OCI-LY7 (cell line): ENCODE results near the gene TPSB2. TPM values are rescaled to one million over a fixed set of nuclear protein-coding genes. Genes with fewer than 3 reads are reported as not detected.
"Not testable (repeated sequence)": the region's sequence is repeated elsewhere in the genome, so short reads cannot be mapped to it uniquely, and the experiment has no call there.

Source experiments
- BruUV-seq: library from RNA; stranded (reverse); fragments of 400-500 nt; replicated peaks from 2 replicates; lab custom pipeline; 2021; lab: Mats Ljungman, UMichigan
- CTCF ChIA-PET: fragments of 300-600 bp; sonication (Branson Sonifier 250); formaldehyde crosslinking; loops from one replicate; lab custom pipeline; 2022; ENCODE audit warnings: antibody characterized with exemption; ENCODE audit not compliant: unreplicated experiment; lab: Charles Lee
- POLR2A ChIA-PET: fragments of 300-600 bp; sonication (Branson Sonifier 250); formaldehyde crosslinking; loops from one replicate; lab custom pipeline; 2022; ENCODE audit warnings: antibody characterized with exemption; lab: Charles Lee
- DNase-seq: peaks from one replicate; pipeline ENCODE4 v3.0.0-alpha.2; 2015; ENCODE audit warnings: low spot score
- H2AFZ ChIP-seq: fragments of 200-600 bp; sonication (generic), shearing (Covaris generic); 2 replicates; pipeline ENCODE4 v1.6.1; 2014; ENCODE audit warnings: mild to moderate bottlenecking, antibody characterized with exemption, low read length, moderate library complexity
- H3K27ac ChIP-seq: fragments of 200-600 bp; sonication (generic); 2 replicates; pipeline ENCODE4 v1.5.1; 2014; ENCODE audit warnings: mixed run types, low read depth, mild to moderate bottlenecking, moderate library complexity, low read length, inconsistent platforms; ENCODE audit not compliant: poor library complexity, severe bottlenecking
- H3K36me3 ChIP-seq: fragments of 200-600 bp; sonication (generic); 2 replicates; pipeline ENCODE4 v1.6.1; 2014; ENCODE audit warnings: mild to moderate bottlenecking, antibody characterized with exemption, low read length, moderate library complexity, mixed read lengths; ENCODE audit not compliant: insufficient read depth
- H3K4me1 ChIP-seq: fragments of 200-600 bp; sonication (generic); 2 replicates; pipeline ENCODE4 v1.5.1; 2014; ENCODE audit warnings: mild to moderate bottlenecking, low read length; ENCODE audit not compliant: insufficient read depth, poor library complexity, severe bottlenecking
- H3K4me2 ChIP-seq: fragments of 200-600 bp; sonication (generic); 2 replicates; pipeline ENCODE4 v1.6.1; 2014; ENCODE audit warnings: mild to moderate bottlenecking, low read length
- H3K4me3 ChIP-seq: fragments of 200-600 bp; sonication (generic); 2 replicates; pipeline ENCODE4 v1.5.1; 2014; ENCODE audit warnings: mild to moderate bottlenecking, low read depth, low read length; ENCODE audit not compliant: poor library complexity, severe bottlenecking
- H3K79me2 ChIP-seq: fragments of 200-600 bp; sonication (generic); 2 replicates; pipeline ENCODE4 v1.6.1; 2016; ENCODE audit warnings: low read depth, mild to moderate bottlenecking, low read length, moderate library complexity, mixed read lengths; ENCODE audit not compliant: insufficient read depth
- H3K9me2 ChIP-seq: fragments of 200-600 bp; sonication (generic); 2 replicates; pipeline ENCODE4 v1.6.1; 2016; ENCODE audit warnings: mild to moderate bottlenecking, low read length, mixed read lengths; ENCODE audit not compliant: insufficient read depth
- H3K9me3 ChIP-seq: fragments of 200-600 bp; sonication (generic); 2 replicates; pipeline ENCODE4 v1.6.1; 2014; ENCODE audit warnings: mild to moderate bottlenecking, mixed run types, low read length, mixed read lengths
- H4K20me1 ChIP-seq: fragments of 200-600 bp; sonication (generic); 2 replicates; pipeline ENCODE4 v1.6.1; 2014; ENCODE audit warnings: mild to moderate bottlenecking, antibody characterized with exemption, low read length, moderate library complexity, mixed read lengths; ENCODE audit not compliant: insufficient read depth
- EZH2phosphoT487 ChIP-seq: fragments of 200-600 bp; sonication (generic); IDR thresholded peaks from 2 replicates; pipeline ENCODE4 v1.6.1; 2018; ENCODE audit warnings: low read depth, borderline replicate concordance, mild to moderate bottlenecking, mixed run types, antibody characterized with exemption, low read length, moderate library complexity, mixed read lengths
- intact Hi-C: fragments of 100-400 bp; cut with micrococcal nuclease; formaldehyde crosslinking; loops from one replicate; pipeline ENCODE4 v1.10.0; 2022; ENCODE audit not compliant: unreplicated experiment
- total RNA-seq, 2 experiments: library from RNA; depleted of rRNA in 1 of 2; stranded (reverse); fragments of >200 nt in 1 of 2; shearing (Covaris generic) in 1 of 2; gene quantifications; 2 replicates each; pipeline ENCODE4 v1.2.3, GENCODE V29; 2014 to 2022

TPSB2 gene
- total RNA-seq, 2 experiments from 2014 or later: not detected

DNA sequence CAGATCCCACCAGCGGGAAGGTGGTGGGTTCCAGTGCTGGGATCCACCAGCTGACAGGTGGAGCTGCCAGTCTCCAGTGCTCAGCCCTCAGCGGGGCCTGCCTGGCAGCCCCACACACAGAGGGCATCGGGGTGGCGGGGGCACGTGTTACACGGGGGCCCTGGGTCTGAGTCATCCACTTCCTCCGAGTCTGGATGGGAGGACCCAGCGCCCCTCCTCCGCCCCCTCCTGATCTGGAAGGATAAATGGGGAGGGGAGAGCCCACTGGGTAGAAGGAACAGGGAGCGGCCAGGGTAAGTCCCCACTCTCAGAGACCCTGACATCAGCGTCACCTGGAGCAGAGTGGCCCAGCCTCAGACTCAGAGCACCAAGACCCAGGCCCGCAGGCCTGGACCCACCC, 10.5 kb upstream of the TPSB2 start, which contains the start of gene TPSAB1:
TSS of gene TPSAB1 (plus strand) at position 270 of the 400 bp plus-strand sequence. CDS start 234 bp downstream, outside the sequence.
- H3K36me3 ChIP-seq, H3K9me3 ChIP-seq, H3K4me1 ChIP-seq, POLR2A ChIA-PET, intact Hi-C loops, H3K4me3 ChIP-seq, H4K20me1 ChIP-seq, DNase-seq, H3K27ac ChIP-seq, H3K79me2 ChIP-seq, BruUV-seq, H3K9me2 ChIP-seq, H3K4me2 ChIP-seq, CTCF ChIA-PET, H2AFZ ChIP-seq: not testable (repeated sequence)

DNA sequence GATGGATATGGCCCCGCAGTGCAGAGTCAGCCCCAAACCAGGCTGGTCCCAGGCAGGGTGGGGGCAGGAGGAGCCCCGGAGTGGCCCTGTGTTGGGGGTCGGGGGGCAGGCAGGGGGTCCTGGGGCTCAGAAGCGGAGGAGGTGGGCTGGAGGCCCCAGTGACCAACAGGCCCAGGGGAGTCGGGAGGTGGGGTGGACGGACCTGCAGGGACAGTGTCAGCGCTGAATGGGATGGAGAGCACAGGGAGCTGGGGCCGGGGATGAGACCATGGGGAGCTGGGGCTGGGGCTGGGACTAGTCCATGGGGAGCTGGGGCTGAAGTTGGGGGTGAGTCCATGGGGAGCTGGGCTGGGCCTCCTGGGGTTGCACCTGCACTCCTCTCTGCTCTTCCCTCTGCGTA, 9.6 kb upstream of the TPSB2 start:
- BruUV-seq, intact Hi-C loops, H2AFZ ChIP-seq, H3K27ac ChIP-seq, DNase-seq, H3K79me2 ChIP-seq, H3K9me3 ChIP-seq, H3K4me1 ChIP-seq, H3K4me2 ChIP-seq, H4K20me1 ChIP-seq, POLR2A ChIA-PET, H3K9me2 ChIP-seq, H3K36me3 ChIP-seq, CTCF ChIA-PET, H3K4me3 ChIP-seq: not testable (repeated sequence)

DNA sequence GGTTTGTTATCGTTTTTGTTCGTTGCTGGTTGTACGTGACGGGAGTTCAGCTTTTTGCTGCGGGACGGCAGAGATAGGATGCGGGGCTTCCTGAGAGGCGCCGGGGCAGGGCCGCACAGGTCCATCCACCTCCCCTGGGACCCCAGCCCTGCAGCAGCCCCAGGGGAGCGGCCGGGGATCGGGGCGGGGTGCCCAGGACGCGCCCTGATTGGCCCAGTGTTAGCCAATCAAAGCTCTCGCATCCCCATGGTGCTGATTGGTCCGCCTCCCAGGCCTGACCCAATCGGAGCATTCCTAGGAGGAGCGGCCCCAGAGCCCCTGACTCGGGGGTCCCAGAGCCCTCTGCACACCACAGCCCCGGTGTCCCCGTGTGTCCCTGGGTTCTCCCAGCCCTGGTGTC, 8.9 kb upstream of the TPSB2 start:
- H3K36me3 ChIP-seq, BruUV-seq, H3K79me2 ChIP-seq, H3K27ac ChIP-seq, H3K9me3 ChIP-seq, H3K4me1 ChIP-seq, H3K4me2 ChIP-seq, H4K20me1 ChIP-seq, CTCF ChIA-PET, POLR2A ChIA-PET, H2AFZ ChIP-seq, intact Hi-C loops, H3K4me3 ChIP-seq, DNase-seq, H3K9me2 ChIP-seq: not testable (repeated sequence)

DNA sequence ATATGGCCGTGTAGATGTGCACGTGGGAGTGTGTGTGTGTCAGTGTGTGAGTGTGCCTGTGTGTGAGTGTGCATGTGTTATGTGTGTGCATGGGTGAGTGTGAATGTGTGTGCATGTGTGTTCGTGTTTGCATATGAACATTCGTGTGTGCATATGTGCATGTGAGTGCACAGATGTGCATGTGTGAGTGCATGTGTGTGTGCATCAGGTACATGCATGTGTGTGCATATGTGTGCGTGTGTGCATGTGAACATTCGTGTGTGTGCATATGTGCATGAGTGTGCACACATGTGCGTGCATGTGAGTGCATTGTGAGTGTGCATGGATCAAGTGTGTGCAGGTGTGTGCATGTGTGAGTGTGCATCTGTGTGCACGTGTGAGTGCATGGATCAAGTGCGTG, 8.0 kb upstream of the TPSB2 start:
- ChIA-PET POLR2A (no interaction called here), CTCF (no interaction called here)
- no peak for TF ChIP-seq EZH2phosphoT487
- BruUV-seq: no TSS peak
- H3K27ac ChIP-seq: no peak overlapping the region
- no peak overlapping the region for H2AFZ ChIP-seq
- DNase-seq: no peak
- no peak overlapping the region for H3K4me3 ChIP-seq
- no peaks in the 10 kb centered on the region for H3K9me2 ChIP-seq
- no peaks in the 10 kb centered on the region for H4K20me1 ChIP-seq
- H3K4me2 ChIP-seq: no peak overlapping the region
- H3K36me3 ChIP-seq: no peaks in the 10 kb centered on the region
- intact Hi-C loops: no loop called here
- no peaks in the 10 kb centered on the region for H3K79me2 ChIP-seq
- H3K4me1 ChIP-seq: no peaks in the 10 kb centered on the region
- H3K9me3 ChIP-seq: no peaks in the 10 kb centered on the region

DNA sequence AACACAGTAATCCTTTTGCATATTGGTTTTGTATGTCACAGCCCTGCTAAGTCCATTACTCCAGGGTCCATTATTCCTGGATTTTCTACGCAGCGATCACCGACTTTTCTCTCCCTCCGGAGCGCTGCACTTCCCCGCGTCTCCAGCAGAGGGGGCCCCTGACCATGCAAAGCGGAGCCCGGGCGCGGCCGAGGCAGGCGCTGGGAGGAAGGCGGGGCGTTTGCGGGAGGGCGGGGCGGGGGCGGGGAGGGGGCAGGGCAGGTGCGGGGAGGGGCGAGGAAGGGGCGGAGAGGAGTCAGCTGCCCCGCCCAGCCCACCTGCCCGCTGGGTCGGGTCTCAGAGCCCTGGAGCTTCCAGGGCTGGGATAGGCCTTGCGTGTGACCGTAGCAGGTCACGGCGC, 6.7 kb upstream of the TPSB2 start:
- BruUV-seq, H3K9me3 ChIP-seq, intact Hi-C loops, H2AFZ ChIP-seq, H3K4me2 ChIP-seq, H3K36me3 ChIP-seq, CTCF ChIA-PET, H3K27ac ChIP-seq, H3K4me1 ChIP-seq, POLR2A ChIA-PET, H3K9me2 ChIP-seq, H4K20me1 ChIP-seq, DNase-seq, H3K4me3 ChIP-seq, H3K79me2 ChIP-seq: not testable (repeated sequence)

DNA sequence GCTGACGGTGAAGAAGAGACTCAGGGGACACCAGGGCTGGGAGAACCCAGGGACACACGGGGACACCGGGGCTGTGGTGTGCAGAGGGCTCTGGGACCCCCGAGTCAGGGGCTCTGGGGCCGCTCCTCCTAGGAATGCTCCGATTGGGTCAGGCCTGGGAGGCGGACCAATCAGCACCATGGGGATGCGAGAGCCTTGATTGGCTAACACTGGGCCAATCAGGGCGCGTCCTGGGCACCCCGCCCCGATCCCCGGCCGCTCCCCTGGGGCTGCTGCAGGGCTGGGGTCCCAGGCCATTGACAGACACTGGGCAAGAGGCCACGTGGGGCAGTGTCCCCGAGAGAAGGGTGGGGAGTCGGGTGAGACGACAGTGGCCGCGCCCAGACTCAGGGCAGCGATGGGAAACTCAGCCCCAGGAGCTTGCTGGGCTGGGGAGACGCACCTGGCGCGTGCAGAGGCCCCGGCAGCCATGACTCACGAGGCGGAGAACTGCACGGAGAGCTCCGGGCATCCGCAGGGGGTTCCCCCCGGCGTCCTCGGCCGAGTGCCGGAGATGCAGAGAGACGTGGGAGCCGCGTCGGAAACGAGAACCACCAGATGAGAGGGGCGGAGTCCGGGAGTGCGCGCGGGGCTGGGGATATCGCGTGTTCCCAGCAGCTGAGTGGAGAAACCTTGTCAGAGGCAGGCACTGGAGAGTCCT, 2.2 kb upstream of the TPSB2 start:
- H3K27ac ChIP-seq, H3K9me3 ChIP-seq, BruUV-seq, H3K4me1 ChIP-seq, DNase-seq, H3K4me2 ChIP-seq, H4K20me1 ChIP-seq, CTCF ChIA-PET, H3K79me2 ChIP-seq, H3K4me3 ChIP-seq, intact Hi-C loops, POLR2A ChIA-PET, H3K36me3 ChIP-seq, H2AFZ ChIP-seq, H3K9me2 ChIP-seq: not testable (repeated sequence)
